ENCODE data around the gene HSPA12A. TPM values are rescaled to one million over a fixed set of nuclear protein-coding genes. Genes with fewer than 3 reads are reported as not detected.

The HSPA12A gene
- total RNA-seq, 2 experiments from 2014 or later, result 0.49 TPM; not detected in 1

GRCh38 chr10:116756277-116756676 lies 13.9 kb upstream of the HSPA12A start:
- no peaks in the 10 kb centered on the region for H3K36me3 ChIP-seq (ENCODE audit: insufficient read depth, low read length)
- peaks cover 4% of the 10 kb centered on the region for H3K9me3 Mint-ChIP-seq
- ChIA-PET POLR2A (no interaction called here), CTCF (no interaction called here)
- H3K27me3 Mint-ChIP-seq, result peaks cover 77% of the 10 kb centered on the region
- H3K4me1 ChIP-seq (ENCODE audit: insufficient read depth, low read length), result no peaks in the 10 kb centered on the region
- H3K4me3 Mint-ChIP-seq, result no peak overlapping the region
- no peak overlapping the region for H3K27ac ChIP-seq (ENCODE audit: low read depth in 1 of 2, low read length in 2 of 2)
- no peak for DNase-seq
- peaks cover 5 to 7% of the 10 kb centered on the region in 2 experiments for H3K9me3 ChIP-seq (ENCODE audit: control insufficient read depth in 1 of 2, insufficient read depth in 1 of 2, low read length in 2 of 2)
- H3K36me3 Mint-ChIP-seq (ENCODE audit: low read depth), result no peaks in the 10 kb centered on the region
- no peaks in the 10 kb centered on the region for H3K4me1 Mint-ChIP-seq (ENCODE audit: low read depth)
- no peak overlapping the region for H3K4me3 ChIP-seq (ENCODE audit: low read length)
- TF ChIP-seq CTCF (IDR thresholded peaks at IDR 0.05), result no peak
- no peak for ATAC-seq (ENCODE audit: poor library complexity)
- H3K27ac Mint-ChIP-seq, result no peak overlapping the region
- intact Hi-C loops (cut with DNase I, micrococcal nuclease), result no loop called here
- peaks cover 8 to 15% of the 10 kb centered on the region in 2 experiments for H3K27me3 ChIP-seq (ENCODE audit: control insufficient read depth in 1 of 2, insufficient read depth in 2 of 2, low read length in 2 of 2)

GRCh38 chr10:116753759-116754158 lies 11.4 kb upstream of the HSPA12A start:
- no peak for TF ChIP-seq CTCF (IDR thresholded peaks at IDR 0.05)
- no peaks in the 10 kb centered on the region for H3K9me3 Mint-ChIP-seq
- no peaks in the 10 kb centered on the region for H3K4me1 Mint-ChIP-seq (ENCODE audit: low read depth)
- DNase-seq (no peak), ATAC-seq (ENCODE audit: poor library complexity) (no peak)
- peaks cover 0 to 8% of the 10 kb centered on the region in 2 experiments for H3K9me3 ChIP-seq (ENCODE audit: control insufficient read depth in 1 of 2, insufficient read depth in 1 of 2, low read length in 2 of 2)
- intact Hi-C loops (cut with DNase I, micrococcal nuclease), result no loop called here
- H3K27me3 Mint-ChIP-seq, result peaks cover 79% of the 10 kb centered on the region
- POLR2A ChIA-PET, result no interaction called here
- no peak overlapping the region for H3K27ac ChIP-seq (ENCODE audit: low read depth in 1 of 2, low read length in 2 of 2)
- peaks cover 12 to 15% of the 10 kb centered on the region in 2 experiments for H3K27me3 ChIP-seq (ENCODE audit: control insufficient read depth in 1 of 2, insufficient read depth in 2 of 2, low read length in 2 of 2)
- H3K4me1 ChIP-seq (ENCODE audit: insufficient read depth, low read length), result no peaks in the 10 kb centered on the region
- H3K4me3 Mint-ChIP-seq, result no peak overlapping the region
- no peak overlapping the region for H3K4me3 ChIP-seq (ENCODE audit: low read length)
- CTCF ChIA-PET, result no interaction called here
- no peaks in the 10 kb centered on the region for H3K36me3 ChIP-seq (ENCODE audit: insufficient read depth, low read length)
- no peak overlapping the region for H3K27ac Mint-ChIP-seq
- H3K36me3 Mint-ChIP-seq (ENCODE audit: low read depth), result no peaks in the 10 kb centered on the region

GRCh38 chr10:116752969-116753665 lies 10.8 kb upstream of the HSPA12A start:
- DNase-seq (no peak), ATAC-seq (ENCODE audit: poor library complexity) (no peak)
- no peak overlapping the region for H3K27ac Mint-ChIP-seq
- ChIA-PET POLR2A (no interaction called here), CTCF (no interaction called here)
- no peak overlapping the region for H3K4me3 Mint-ChIP-seq
- H3K4me3 ChIP-seq (ENCODE audit: low read length), result no peak overlapping the region
- intact Hi-C loops (cut with DNase I, micrococcal nuclease), result no loop called here
- H3K9me3 ChIP-seq (ENCODE audit: control insufficient read depth in 1 of 2, insufficient read depth in 1 of 2, low read length in 2 of 2), result peaks cover 0 to 10% of the 10 kb centered on the region in 2 experiments
- no peaks in the 10 kb centered on the region for H3K36me3 ChIP-seq (ENCODE audit: insufficient read depth, low read length)
- no peak for TF ChIP-seq CTCF (IDR thresholded peaks at IDR 0.05)
- no peak overlapping the region for H3K27ac ChIP-seq (ENCODE audit: low read depth in 1 of 2, low read length in 2 of 2)
- no peaks in the 10 kb centered on the region for H3K4me1 ChIP-seq (ENCODE audit: insufficient read depth, low read length)
- peaks cover 81% of the 10 kb centered on the region for H3K27me3 Mint-ChIP-seq
- peaks cover 2% of the 10 kb centered on the region for H3K9me3 Mint-ChIP-seq
- H3K36me3 Mint-ChIP-seq (ENCODE audit: low read depth), result no peaks in the 10 kb centered on the region
- peaks cover 15 to 19% of the 10 kb centered on the region in 2 experiments for H3K27me3 ChIP-seq (ENCODE audit: control insufficient read depth in 1 of 2, insufficient read depth in 2 of 2, low read length in 2 of 2)
- H3K4me1 Mint-ChIP-seq (ENCODE audit: low read depth), result no peaks in the 10 kb centered on the region

All from CD4-positive, alpha-beta T cell (primary cell).